ENCODE results near the gene TMEM25.

Gene TMEM25

DNA sequence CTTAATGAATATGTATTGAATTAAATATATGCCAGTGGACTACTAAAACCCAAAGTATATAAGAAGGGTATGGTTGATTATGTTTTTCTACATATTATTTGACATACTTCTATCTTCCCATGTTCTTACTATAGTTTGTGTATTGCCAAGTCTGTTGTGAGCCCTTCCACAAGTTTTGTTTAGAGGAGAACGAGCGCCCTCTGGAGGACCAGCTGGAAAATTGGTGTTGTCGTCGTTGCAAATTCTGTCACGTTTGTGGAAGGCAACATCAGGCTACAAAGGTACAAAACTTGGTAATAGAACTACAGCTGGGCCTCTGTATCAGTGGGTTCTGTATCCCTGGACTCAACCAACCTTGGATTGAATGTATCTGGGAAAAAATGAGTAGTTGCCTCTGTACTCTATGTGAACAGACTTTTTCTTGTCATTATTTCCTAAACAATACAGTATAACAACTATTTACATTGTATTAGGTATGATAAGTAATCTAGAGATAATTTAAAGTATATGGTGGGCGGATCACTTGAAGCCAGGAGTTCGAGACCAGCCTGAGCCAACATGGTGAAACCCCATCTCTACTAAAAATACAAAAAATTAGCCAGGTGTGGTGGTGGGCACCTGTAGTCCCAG is 42.4 kb upstream of the TMEM25 start:
- TF ChIP-seq EGR1 (IDR thresholded peaks at IDR 0.05) = no peak
- TF ChIP-seq, protein P1, sequence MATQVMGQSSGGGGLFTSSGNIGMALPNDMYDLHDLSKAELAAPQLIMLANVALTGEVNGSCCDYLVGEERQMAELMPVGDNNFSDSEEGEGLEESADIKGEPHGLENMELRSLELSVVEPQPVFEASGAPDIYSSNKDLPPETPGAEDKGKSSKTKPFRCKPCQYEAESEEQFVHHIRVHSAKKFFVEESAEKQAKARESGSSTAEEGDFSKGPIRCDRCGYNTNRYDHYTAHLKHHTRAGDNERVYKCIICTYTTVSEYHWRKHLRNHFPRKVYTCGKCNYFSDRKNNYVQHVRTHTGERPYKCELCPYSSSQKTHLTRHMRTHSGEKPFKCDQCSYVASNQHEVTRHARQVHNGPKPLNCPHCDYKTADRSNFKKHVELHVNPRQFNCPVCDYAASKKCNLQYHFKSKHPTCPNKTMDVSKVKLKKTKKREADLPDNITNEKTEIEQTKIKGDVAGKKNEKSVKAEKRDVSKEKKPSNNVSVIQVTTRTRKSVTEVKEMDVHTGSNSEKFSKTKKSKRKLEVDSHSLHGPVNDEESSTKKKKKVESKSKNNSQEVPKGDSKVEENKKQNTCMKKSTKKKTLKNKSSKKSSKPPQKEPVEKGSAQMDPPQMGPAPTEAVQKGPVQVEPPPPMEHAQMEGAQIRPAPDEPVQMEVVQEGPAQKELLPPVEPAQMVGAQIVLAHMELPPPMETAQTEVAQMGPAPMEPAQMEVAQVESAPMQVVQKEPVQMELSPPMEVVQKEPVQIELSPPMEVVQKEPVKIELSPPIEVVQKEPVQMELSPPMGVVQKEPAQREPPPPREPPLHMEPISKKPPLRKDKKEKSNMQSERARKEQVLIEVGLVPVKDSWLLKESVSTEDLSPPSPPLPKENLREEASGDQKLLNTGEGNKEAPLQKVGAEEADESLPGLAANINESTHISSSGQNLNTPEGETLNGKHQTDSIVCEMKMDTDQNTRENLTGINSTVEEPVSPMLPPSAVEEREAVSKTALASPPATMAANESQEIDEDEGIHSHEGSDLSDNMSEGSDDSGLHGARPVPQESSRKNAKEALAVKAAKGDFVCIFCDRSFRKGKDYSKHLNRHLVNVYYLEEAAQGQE (IDR thresholded peaks at IDR 0.05; ENCODE audit: low read depth) = no peak
- peak; percentile 80 for TF ChIP-seq RAD21 (IDR thresholded peaks at IDR 0.05; ENCODE audit: low read depth)
- TF ChIP-seq, protein P2, sequence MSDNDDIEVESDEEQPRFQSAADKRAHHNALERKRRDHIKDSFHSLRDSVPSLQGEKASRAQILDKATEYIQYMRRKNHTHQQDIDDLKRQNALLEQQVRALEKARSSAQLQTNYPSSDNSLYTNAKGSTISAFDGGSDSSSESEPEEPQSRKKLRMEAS (IDR thresholded peaks at IDR 0.05) = no peak

DNA sequence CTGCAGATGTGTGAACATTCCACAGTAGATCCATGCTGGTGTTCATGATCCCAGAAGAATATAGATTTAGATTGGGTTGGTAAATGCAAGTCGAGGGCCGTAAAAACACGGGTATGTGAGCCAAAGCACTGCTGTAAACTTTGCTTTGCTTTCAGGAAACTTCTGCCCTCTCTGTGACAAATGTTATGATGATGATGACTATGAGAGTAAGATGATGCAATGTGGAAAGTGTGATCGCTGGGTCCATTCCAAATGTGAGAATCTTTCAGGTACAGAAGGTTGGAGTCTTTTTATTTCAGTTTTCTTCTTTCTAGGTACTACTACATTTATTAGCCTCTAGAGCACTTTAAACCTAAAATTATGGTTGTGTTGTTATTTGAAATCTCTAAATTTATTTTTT is 40.0 kb upstream of the TMEM25 start:
- TF ChIP-seq, protein P2 (IDR thresholded peaks at IDR 0.05) = no peak
- TF ChIP-seq, protein P1 (IDR thresholded peaks at IDR 0.05; ENCODE audit: low read depth) = no peak
- TF ChIP-seq YY1 (IDR thresholded peaks at IDR 0.05; ENCODE audit: low read depth) (no peak), EP300 (IDR thresholded peaks at IDR 0.05; ENCODE audit: borderline replicate concordance) (no peak), ZBTB7A (IDR thresholded peaks at IDR 0.05; ENCODE audit: low read depth) (no peak), FOXM1 (IDR thresholded peaks at IDR 0.05; ENCODE audit: borderline replicate concordance, low read depth) (no peak), CEBPB (IDR thresholded peaks at IDR 0.05) (no peak), RAD21 (IDR thresholded peaks at IDR 0.05; ENCODE audit: low read depth) (no peak), EGR1 (IDR thresholded peaks at IDR 0.05) (no peak), TEAD4 (IDR thresholded peaks at IDR 0.05) (no peak), TAF1 (IDR thresholded peaks at IDR 0.05; ENCODE audit: low read depth) (no peak), CREB1 (IDR thresholded peaks at IDR 0.05; ENCODE audit: low read depth) (no peak), TCF12 (IDR thresholded peaks at IDR 0.05; ENCODE audit: low read depth) (no peak), NFIC (IDR thresholded peaks at IDR 0.05) (no peak)
- TF ChIP-seq, protein P3, sequence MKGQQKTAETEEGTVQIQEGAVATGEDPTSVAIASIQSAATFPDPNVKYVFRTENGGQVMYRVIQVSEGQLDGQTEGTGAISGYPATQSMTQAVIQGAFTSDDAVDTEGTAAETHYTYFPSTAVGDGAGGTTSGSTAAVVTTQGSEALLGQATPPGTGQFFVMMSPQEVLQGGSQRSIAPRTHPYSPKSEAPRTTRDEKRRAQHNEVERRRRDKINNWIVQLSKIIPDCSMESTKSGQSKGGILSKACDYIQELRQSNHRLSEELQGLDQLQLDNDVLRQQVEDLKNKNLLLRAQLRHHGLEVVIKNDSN (IDR thresholded peaks at IDR 0.05) = no peak

DNA sequence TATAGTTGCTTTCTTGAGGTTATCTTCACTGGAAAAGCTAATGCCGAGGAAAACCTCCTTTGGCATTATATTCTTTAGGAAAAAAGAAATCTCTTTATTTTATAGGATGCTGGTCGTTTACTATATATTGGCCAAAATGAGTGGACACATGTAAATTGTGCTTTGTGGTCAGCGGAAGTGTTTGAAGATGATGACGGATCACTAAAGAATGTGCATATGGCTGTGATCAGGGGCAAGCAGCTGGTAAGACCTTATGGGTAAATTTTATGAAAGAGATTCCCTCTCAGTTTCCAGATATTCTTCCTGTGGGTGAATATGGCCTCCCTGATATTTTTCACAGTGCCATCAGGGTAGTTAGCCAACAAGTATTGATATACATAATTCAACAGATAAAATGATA is 33.2 kb upstream of the TMEM25 start:
- TF ChIP-seq FOXM1 (IDR thresholded peaks at IDR 0.05; ENCODE audit: borderline replicate concordance, low read depth) = no peak

DNA sequence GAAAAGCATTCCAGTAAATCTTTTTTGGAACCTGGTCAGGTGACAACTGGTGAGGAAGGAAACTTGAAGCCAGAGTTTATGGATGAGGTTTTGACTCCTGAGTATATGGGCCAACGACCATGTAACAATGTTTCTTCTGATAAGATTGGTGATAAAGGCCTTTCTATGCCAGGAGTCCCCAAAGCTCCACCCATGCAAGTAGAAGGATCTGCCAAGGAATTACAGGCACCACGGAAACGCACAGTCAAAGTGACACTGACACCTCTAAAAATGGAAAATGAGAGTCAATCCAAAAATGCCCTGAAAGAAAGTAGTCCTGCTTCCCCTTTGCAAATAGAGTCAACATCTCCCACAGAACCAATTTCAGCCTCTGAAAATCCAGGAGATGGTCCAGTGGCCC is 27.8 kb upstream of the TMEM25 start:
- TF ChIP-seq CEBPB (IDR thresholded peaks at IDR 0.05) = no peak
- TF ChIP-seq, protein P2 (IDR thresholded peaks at IDR 0.05) = no peak
- no peak for TF ChIP-seq RAD21 (IDR thresholded peaks at IDR 0.05; ENCODE audit: low read depth)
- no peak for TF ChIP-seq NFIC (IDR thresholded peaks at IDR 0.05)
- no peak for TF ChIP-seq TEAD4 (IDR thresholded peaks at IDR 0.05)
- no peak for TF ChIP-seq FOXM1 (IDR thresholded peaks at IDR 0.05; ENCODE audit: borderline replicate concordance, low read depth)
- no peak for TF ChIP-seq YY1 (IDR thresholded peaks at IDR 0.05; ENCODE audit: low read depth)
- TF ChIP-seq, protein P3 (IDR thresholded peaks at IDR 0.05) = no peak
- no peak for TF ChIP-seq EP300 (IDR thresholded peaks at IDR 0.05; ENCODE audit: borderline replicate concordance)

DNA sequence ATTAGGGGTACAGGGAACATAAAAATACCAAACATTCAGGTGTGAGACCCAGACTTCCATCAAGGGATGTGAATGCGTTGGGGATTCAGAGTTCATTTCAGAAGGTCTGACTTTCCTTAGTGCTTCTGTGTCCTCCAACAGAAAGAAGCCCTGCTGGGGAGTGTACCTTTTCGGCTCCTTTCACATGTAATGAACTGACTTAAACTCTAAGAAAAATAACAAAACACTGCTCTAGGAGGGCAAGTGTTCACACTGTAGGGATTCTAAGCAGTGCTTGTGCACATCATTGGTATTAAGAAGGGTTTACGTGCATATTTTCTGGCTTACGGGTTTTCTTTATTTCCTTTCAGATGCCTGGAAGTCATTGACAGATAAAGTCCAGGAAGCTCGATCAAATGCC is 19.4 kb upstream of the TMEM25 start:
- TF ChIP-seq CEBPB (IDR thresholded peaks at IDR 0.05) = no peak
- no peak for TF ChIP-seq ZBTB7A (IDR thresholded peaks at IDR 0.05; ENCODE audit: low read depth)
- no peak for TF ChIP-seq EGR1 (IDR thresholded peaks at IDR 0.05)
- no peak for TF ChIP-seq EP300 (IDR thresholded peaks at IDR 0.05; ENCODE audit: borderline replicate concordance)
- TF ChIP-seq TAF1 (IDR thresholded peaks at IDR 0.05; ENCODE audit: low read depth) = no peak
- no peak for TF ChIP-seq FOXM1 (IDR thresholded peaks at IDR 0.05; ENCODE audit: borderline replicate concordance, low read depth)
- no peak for TF ChIP-seq CREB1 (IDR thresholded peaks at IDR 0.05; ENCODE audit: low read depth)
- TF ChIP-seq, protein P1 (IDR thresholded peaks at IDR 0.05; ENCODE audit: low read depth) = no peak
- TF ChIP-seq, protein P2 (IDR thresholded peaks at IDR 0.05) = no peak
- TF ChIP-seq, protein P3 (IDR thresholded peaks at IDR 0.05) = no peak
- no peak for TF ChIP-seq NFIC (IDR thresholded peaks at IDR 0.05)
